ENCODE results near the gene NIM1K.
"Not testable (repeated sequence)": the region's sequence is repeated elsewhere in the genome, so short reads cannot be mapped to it uniquely, and the experiment has no call there.

Gene NIM1K

DNA sequence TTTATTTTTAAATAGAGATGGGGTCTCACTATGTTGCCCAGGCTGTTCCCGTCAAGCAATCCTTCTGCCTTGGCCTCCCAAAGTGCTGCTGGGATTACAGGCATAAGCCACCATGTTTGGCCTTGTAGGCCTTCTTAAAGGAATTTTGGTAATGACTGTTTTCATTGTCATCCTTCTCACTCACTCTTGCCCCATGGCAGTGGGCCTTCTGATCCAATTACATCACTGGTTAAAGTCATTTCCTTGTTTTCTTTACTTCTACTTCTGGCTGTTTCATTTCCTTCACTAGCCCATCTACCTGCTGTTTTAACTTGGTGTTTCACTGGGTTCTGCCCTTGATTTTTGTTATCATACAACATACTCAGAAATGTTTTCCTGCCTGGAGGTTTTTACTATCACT lies 20.1 kb upstream of the NIM1K start:
- Histone ChIP-seq H3K23ac (ENCODE audit: low read length) (no peak overlapping the region), H3K27me3 (ENCODE audit: insufficient read depth, low read length, poor library complexity) (no peaks in the 10 kb centered on the region), H3K56ac (ENCODE audit: low read length) (no peak overlapping the region), H3K9ac (ENCODE audit: low read length) (no peak overlapping the region), H3K4me3 (ENCODE audit: low read length) (no peak overlapping the region), H4K5ac (ENCODE audit: low read length) (no peak overlapping the region), H2BK15ac (replicated peaks; ENCODE audit: low read depth) (no peak overlapping the region), H4K8ac (ENCODE audit: low read depth, low read length) (no peak overlapping the region), H2BK5ac (ENCODE audit: low read length) (no peak overlapping the region), H3K79me2 (ENCODE audit: control insufficient read depth, insufficient read depth, low read length) (no peaks in the 10 kb centered on the region), H3K4me1 (ENCODE audit: control insufficient read depth, low read depth, low read length) (no peaks in the 10 kb centered on the region), H2BK120ac (ENCODE audit: low read depth, low read length) (no peak overlapping the region), H3K18ac (ENCODE audit: low read length) (no peak overlapping the region), H3K4ac (ENCODE audit: low read depth, low read length) (no peak overlapping the region), H3K27ac (ENCODE audit: low read depth, low read length) (no peak overlapping the region), H3K36me3 (ENCODE audit: control insufficient read depth, insufficient read depth, low read length) (peaks cover 3% of the 10 kb centered on the region), H3K4me2 (ENCODE audit: low read length) (no peak overlapping the region), H3K79me1 (ENCODE audit: low read length) (peaks cover 5% of the 10 kb centered on the region), H2AK5ac (ENCODE audit: low read length) (no peak overlapping the region)
- WGBS (ENCODE audit: extremely low coverage, insufficient coverage, low lambda C conversion rate): no CpG with 5 or more reads among the region's 1 CpG
- DNase-seq: no peak

DNA sequence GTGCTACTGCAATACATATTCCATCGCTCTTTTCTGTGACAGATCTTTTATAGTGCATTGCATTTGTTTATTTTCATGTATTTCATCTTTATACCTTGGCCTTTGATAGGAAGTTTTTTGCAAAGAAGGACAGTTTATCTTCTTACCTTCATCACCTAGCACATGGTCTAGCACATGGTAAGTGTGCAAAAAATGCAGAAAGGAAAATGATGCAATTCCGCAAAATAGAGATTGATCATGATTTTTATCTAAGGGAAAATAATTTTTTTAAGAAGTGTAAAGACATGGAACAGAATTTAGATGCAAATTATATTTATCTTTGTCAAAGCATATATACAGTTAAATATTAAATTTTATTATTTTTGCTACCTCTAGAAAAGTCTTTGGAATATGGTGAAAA lies 19.2 kb upstream of the NIM1K start:
- Histone ChIP-seq H3K36me3 (ENCODE audit: control insufficient read depth, insufficient read depth, low read length) (peaks cover 3% of the 10 kb centered on the region), H2AK5ac (ENCODE audit: low read length) (no peak overlapping the region), H3K23ac (ENCODE audit: low read length) (no peak overlapping the region), H3K27ac (ENCODE audit: low read depth, low read length) (no peak overlapping the region), H3K27me3 (ENCODE audit: insufficient read depth, low read length, poor library complexity) (no peaks in the 10 kb centered on the region), H2BK5ac (ENCODE audit: low read length) (no peak overlapping the region), H4K5ac (ENCODE audit: low read length) (no peak overlapping the region), H4K8ac (ENCODE audit: low read depth, low read length) (no peak overlapping the region), H3K79me1 (ENCODE audit: low read length) (peaks cover 5% of the 10 kb centered on the region), H3K56ac (ENCODE audit: low read length) (no peak overlapping the region), H2BK15ac (replicated peaks; ENCODE audit: low read depth) (no peak overlapping the region), H2BK120ac (ENCODE audit: low read depth, low read length) (no peak overlapping the region), H3K4me2 (ENCODE audit: low read length) (no peak overlapping the region), H3K79me2 (ENCODE audit: control insufficient read depth, insufficient read depth, low read length) (no peaks in the 10 kb centered on the region), H3K4ac (ENCODE audit: low read depth, low read length) (no peak overlapping the region), H3K4me1 (ENCODE audit: control insufficient read depth, low read depth, low read length) (no peaks in the 10 kb centered on the region), H3K18ac (ENCODE audit: low read length) (no peak overlapping the region), H3K9ac (ENCODE audit: low read length) (no peak overlapping the region), H3K4me3 (ENCODE audit: low read length) (no peak overlapping the region)
- WGBS (ENCODE audit: extremely low coverage, insufficient coverage, low lambda C conversion rate): no CpG with 5 or more reads among the region's 2 CpGs
- no peak for DNase-seq

DNA sequence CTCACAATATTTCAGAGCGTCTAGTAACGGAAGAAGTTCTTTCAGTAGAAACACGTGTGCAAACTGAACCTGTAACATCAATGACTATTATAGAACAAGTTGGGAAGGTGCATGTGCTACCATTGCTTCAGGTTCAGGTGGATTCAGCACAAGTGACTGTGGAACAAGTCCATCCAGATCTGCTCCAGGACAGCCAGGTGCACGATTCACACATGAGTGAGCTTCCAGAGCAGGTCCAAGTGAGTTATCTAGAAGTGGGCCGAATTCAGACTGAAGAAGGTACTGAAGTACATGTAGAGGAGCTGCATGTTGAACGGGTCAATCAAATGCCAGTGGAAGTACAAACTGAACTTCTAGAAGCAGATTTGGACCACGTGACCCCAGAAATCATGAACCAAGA lies 17.4 kb upstream of the NIM1K start:
- Histone ChIP-seq H4K8ac (ENCODE audit: low read depth, low read length) (no peak overlapping the region), H3K79me2 (ENCODE audit: control insufficient read depth, insufficient read depth, low read length) (no peaks in the 10 kb centered on the region), H3K79me1 (ENCODE audit: low read length) (peaks cover 1% of the 10 kb centered on the region), H2AK5ac (ENCODE audit: low read length) (no peak overlapping the region), H4K5ac (ENCODE audit: low read length) (no peak overlapping the region), H3K4me1 (ENCODE audit: control insufficient read depth, low read depth, low read length) (no peaks in the 10 kb centered on the region), H2BK120ac (ENCODE audit: low read depth, low read length) (no peak overlapping the region), H3K27ac (ENCODE audit: low read depth, low read length) (no peak overlapping the region), H2BK5ac (ENCODE audit: low read length) (no peak overlapping the region), H3K27me3 (ENCODE audit: insufficient read depth, low read length, poor library complexity) (no peaks in the 10 kb centered on the region), H3K4ac (ENCODE audit: low read depth, low read length) (no peak overlapping the region), H3K23ac (ENCODE audit: low read length) (no peak overlapping the region), H3K9ac (ENCODE audit: low read length) (no peak overlapping the region), H2BK15ac (replicated peaks; ENCODE audit: low read depth) (no peak overlapping the region), H3K56ac (ENCODE audit: low read length) (no peak overlapping the region), H3K4me3 (ENCODE audit: low read length) (no peak overlapping the region), H3K4me2 (ENCODE audit: low read length) (no peak overlapping the region), H3K36me3 (ENCODE audit: control insufficient read depth, insufficient read depth, low read length) (peaks cover 3% of the 10 kb centered on the region), H3K18ac (ENCODE audit: low read length) (no peak overlapping the region)
- WGBS (ENCODE audit: extremely low coverage, insufficient coverage, low lambda C conversion rate): no CpG with 5 or more reads among the region's 7 CpGs
- DNase-seq: no peak

DNA sequence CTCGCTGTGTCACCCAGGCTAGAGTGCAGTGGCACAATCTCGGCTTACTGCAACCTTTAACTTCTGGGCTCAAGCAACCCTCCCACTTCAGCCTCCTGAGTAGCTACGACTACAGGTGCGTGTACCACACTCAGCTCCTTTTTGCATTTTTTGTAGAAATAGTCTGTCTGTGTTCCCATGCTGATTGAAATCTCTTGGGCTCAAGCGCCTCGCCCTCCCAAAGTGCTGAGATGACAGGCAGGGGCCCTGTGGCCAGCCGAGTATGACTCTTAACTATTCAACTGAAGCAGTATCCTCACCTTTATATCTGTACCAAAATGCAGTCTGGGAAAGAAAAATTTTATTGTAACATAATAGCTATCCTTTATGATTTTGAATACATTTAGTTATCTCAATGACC lies 12.2 kb upstream of the NIM1K start:
- Histone ChIP-seq H4K5ac (ENCODE audit: low read length) (no peak overlapping the region), H3K9ac (ENCODE audit: low read length) (no peak overlapping the region), H3K79me1 (ENCODE audit: low read length) (no peaks in the 10 kb centered on the region), H3K56ac (ENCODE audit: low read length) (no peak overlapping the region), H3K23ac (ENCODE audit: low read length) (no peak overlapping the region), H2BK15ac (replicated peaks; ENCODE audit: low read depth) (no peak overlapping the region), H2BK120ac (ENCODE audit: low read depth, low read length) (no peak overlapping the region), H3K79me2 (ENCODE audit: control insufficient read depth, insufficient read depth, low read length) (no peaks in the 10 kb centered on the region), H3K18ac (ENCODE audit: low read length) (no peak overlapping the region), H2BK5ac (ENCODE audit: low read length) (no peak overlapping the region), H3K36me3 (ENCODE audit: control insufficient read depth, insufficient read depth, low read length) (no peaks in the 10 kb centered on the region), H2AK5ac (ENCODE audit: low read length) (no peak overlapping the region), H3K4me3 (ENCODE audit: low read length) (no peak overlapping the region), H3K27me3 (ENCODE audit: insufficient read depth, low read length, poor library complexity) (no peaks in the 10 kb centered on the region), H3K27ac (ENCODE audit: low read depth, low read length) (no peak overlapping the region), H3K4me1 (ENCODE audit: control insufficient read depth, low read depth, low read length) (no peaks in the 10 kb centered on the region), H4K8ac (ENCODE audit: low read depth, low read length) (no peak overlapping the region), H3K4ac (ENCODE audit: low read depth, low read length) (no peak overlapping the region), H3K4me2 (ENCODE audit: low read length) (no peak overlapping the region)
- DNase-seq: no peak
- WGBS (ENCODE audit: extremely low coverage, insufficient coverage, low lambda C conversion rate): no CpG with 5 or more reads among the region's 7 CpGs

DNA sequence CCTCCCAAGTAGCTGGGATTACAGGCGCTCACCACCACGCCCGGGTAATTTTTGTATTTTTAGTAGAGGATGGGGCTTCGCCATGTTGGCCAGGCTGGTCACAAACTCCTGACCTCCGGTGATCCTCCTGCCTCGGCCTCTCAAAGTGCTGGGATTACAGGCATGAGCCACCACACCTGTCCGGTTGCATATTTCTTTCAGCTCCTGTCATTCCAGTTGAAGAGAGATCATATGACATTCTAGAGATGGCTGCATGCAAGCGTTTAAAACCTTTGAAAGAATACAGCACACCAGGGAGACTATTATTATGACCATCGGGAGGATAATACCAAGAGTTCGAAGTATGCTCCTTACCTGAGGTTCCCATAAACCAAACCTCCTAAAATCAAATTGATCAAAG lies 9.6 kb upstream of the NIM1K start:
- no peak overlapping the region for H3K23ac ChIP-seq (ENCODE audit: low read length)
- no peak overlapping the region for H4K5ac ChIP-seq (ENCODE audit: low read length)
- H2AK5ac ChIP-seq (ENCODE audit: low read length): no peak overlapping the region
- DNase-seq: no peak
- H2BK120ac ChIP-seq (ENCODE audit: low read depth, low read length): no peak overlapping the region
- no peak overlapping the region for H3K9ac ChIP-seq (ENCODE audit: low read length)
- no peaks in the 10 kb centered on the region for H3K79me1 ChIP-seq (ENCODE audit: low read length)
- H3K36me3 ChIP-seq (ENCODE audit: control insufficient read depth, insufficient read depth, low read length): no peaks in the 10 kb centered on the region
- H3K79me2 ChIP-seq (ENCODE audit: control insufficient read depth, insufficient read depth, low read length): no peaks in the 10 kb centered on the region
- H3K4me1 ChIP-seq (ENCODE audit: control insufficient read depth, low read depth, low read length): no peaks in the 10 kb centered on the region
- H2BK15ac ChIP-seq (replicated peaks; ENCODE audit: low read depth): no peak overlapping the region
- no CpG with 5 or more reads among the region's 10 CpGs for WGBS (ENCODE audit: extremely low coverage, insufficient coverage, low lambda C conversion rate)
- H3K4ac ChIP-seq (ENCODE audit: low read depth, low read length): no peak overlapping the region
- no peak overlapping the region for H3K18ac ChIP-seq (ENCODE audit: low read length)
- H3K4me3 ChIP-seq (ENCODE audit: low read length): no peak overlapping the region
- no peak overlapping the region for H3K27ac ChIP-seq (ENCODE audit: low read depth, low read length)
- no peak overlapping the region for H4K8ac ChIP-seq (ENCODE audit: low read depth, low read length)
- no peaks in the 10 kb centered on the region for H3K27me3 ChIP-seq (ENCODE audit: insufficient read depth, low read length, poor library complexity)
- no peak overlapping the region for H3K56ac ChIP-seq (ENCODE audit: low read length)
- no peak overlapping the region for H2BK5ac ChIP-seq (ENCODE audit: low read length)
- H3K4me2 ChIP-seq (ENCODE audit: low read length): no peak overlapping the region

DNA sequence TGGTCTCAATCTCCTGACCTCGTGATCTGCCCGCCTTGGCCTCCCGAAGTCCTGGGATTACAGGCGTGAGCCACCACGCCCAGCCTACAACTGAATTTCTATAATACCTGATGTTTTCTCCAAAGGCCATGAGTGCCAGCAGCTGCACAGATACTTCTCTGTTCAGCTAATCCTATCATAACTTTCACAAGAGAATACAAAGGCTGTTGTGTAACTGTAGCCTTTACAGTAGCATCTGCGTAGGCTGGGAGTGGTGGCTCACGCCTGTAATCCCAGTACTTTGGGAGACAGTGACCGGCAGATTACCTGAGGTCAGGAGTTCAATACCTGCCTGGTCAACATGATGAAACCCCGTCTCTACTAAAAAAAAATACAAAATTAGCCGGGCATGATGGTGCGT lies 8.9 kb upstream of the NIM1K start:
- H4K5ac ChIP-seq (ENCODE audit: low read length); H3K56ac ChIP-seq (ENCODE audit: low read length); H3K4me1 ChIP-seq (ENCODE audit: control insufficient read depth, low read depth, low read length); H3K36me3 ChIP-seq (ENCODE audit: control insufficient read depth, insufficient read depth, low read length); H4K8ac ChIP-seq (ENCODE audit: low read depth, low read length); H2BK120ac ChIP-seq (ENCODE audit: low read depth, low read length); H2AK5ac ChIP-seq (ENCODE audit: low read length); H3K9ac ChIP-seq (ENCODE audit: low read length); H3K79me1 ChIP-seq (ENCODE audit: low read length); H3K23ac ChIP-seq (ENCODE audit: low read length); H3K18ac ChIP-seq (ENCODE audit: low read length); H3K27me3 ChIP-seq (ENCODE audit: insufficient read depth, low read length, poor library complexity); H3K4me3 ChIP-seq (ENCODE audit: low read length); H3K4ac ChIP-seq (ENCODE audit: low read depth, low read length); H2BK15ac ChIP-seq (replicated peaks; ENCODE audit: low read depth); H2BK5ac ChIP-seq (ENCODE audit: low read length); H3K79me2 ChIP-seq (ENCODE audit: control insufficient read depth, insufficient read depth, low read length); DNase-seq; H3K4me2 ChIP-seq (ENCODE audit: low read length); H3K27ac ChIP-seq (ENCODE audit: low read depth, low read length): not testable (repeated sequence)
- WGBS (ENCODE audit: extremely low coverage, insufficient coverage, low lambda C conversion rate): no CpG with 5 or more reads among the region's 11 CpGs

Data from mesendoderm (in vitro differentiated cells).